ENCODE data around the gene SSH2.

The SSH2 gene

DNA sequence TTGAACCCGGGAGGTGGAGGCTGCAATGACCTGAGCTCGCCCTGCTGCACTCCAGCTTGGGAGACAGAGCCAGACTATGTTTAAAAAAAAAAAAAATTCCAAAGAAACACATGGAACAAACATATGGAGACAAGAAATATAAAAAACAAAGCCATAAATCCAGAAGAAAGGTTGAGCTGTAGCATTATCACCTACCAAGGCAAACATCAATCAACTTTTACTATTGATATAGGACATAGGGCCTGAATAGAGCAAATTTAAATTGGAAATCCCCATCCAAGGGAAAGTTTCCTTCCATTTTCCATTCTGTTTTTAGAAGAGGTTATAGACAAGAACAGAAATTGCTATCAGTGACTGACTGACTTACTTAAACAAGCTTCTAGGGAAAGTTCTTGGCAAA lies 56.6 kb downstream of the SSH2 start:
- no peak overlapping the region for H3K27ac ChIP-seq (ENCODE audit: low read depth, low read length)
- no peak overlapping the region for H3K4me2 ChIP-seq (ENCODE audit: low read depth, low read length, poor library complexity, severe bottlenecking)
- no peaks in the 10 kb centered on the region for H3K9me2 ChIP-seq (replicated peaks; ENCODE audit: insufficient read depth, low read length)
- no peaks in the 10 kb centered on the region for H3K36me3 ChIP-seq (ENCODE audit: low read length)
- no peak for TF ChIP-seq EZH2phosphoT487 (conservative IDR thresholded peaks at IDR 0.05; ENCODE audit: low read length)
- TF ChIP-seq, protein P1, sequence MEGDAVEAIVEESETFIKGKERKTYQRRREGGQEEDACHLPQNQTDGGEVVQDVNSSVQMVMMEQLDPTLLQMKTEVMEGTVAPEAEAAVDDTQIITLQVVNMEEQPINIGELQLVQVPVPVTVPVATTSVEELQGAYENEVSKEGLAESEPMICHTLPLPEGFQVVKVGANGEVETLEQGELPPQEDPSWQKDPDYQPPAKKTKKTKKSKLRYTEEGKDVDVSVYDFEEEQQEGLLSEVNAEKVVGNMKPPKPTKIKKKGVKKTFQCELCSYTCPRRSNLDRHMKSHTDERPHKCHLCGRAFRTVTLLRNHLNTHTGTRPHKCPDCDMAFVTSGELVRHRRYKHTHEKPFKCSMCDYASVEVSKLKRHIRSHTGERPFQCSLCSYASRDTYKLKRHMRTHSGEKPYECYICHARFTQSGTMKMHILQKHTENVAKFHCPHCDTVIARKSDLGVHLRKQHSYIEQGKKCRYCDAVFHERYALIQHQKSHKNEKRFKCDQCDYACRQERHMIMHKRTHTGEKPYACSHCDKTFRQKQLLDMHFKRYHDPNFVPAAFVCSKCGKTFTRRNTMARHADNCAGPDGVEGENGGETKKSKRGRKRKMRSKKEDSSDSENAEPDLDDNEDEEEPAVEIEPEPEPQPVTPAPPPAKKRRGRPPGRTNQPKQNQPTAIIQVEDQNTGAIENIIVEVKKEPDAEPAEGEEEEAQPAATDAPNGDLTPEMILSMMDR (IDR thresholded peaks at IDR 0.05; ENCODE audit: insufficient read depth, low read length, poor library complexity, severe bottlenecking) = no peak
- no peak overlapping the region for H3K9ac ChIP-seq (ENCODE audit: low read length)
- H3F3A ChIP-seq (ENCODE audit: insufficient read depth) = no peaks in the 10 kb centered on the region
- no peaks in the 10 kb centered on the region for H3K9me3 ChIP-seq (ENCODE audit: insufficient read depth, low read length)
- H4K20me1 ChIP-seq (ENCODE audit: low read depth, low read length) = peaks cover 15% of the 10 kb centered on the region; the same call in 1 of the 2 replicates
- no peaks in the 10 kb centered on the region for H3K27me3 ChIP-seq (ENCODE audit: low read length)
- H3K79me2 ChIP-seq (ENCODE audit: insufficient read depth, low read length) = peaks cover 96% of the 10 kb centered on the region
- no peak overlapping the region for H3K4me3 ChIP-seq (ENCODE audit: insufficient read depth, low read length, poor library complexity, severe bottlenecking)
- no peak overlapping the region for H2AFZ ChIP-seq (ENCODE audit: low read depth, low read length, severe bottlenecking)

DNA sequence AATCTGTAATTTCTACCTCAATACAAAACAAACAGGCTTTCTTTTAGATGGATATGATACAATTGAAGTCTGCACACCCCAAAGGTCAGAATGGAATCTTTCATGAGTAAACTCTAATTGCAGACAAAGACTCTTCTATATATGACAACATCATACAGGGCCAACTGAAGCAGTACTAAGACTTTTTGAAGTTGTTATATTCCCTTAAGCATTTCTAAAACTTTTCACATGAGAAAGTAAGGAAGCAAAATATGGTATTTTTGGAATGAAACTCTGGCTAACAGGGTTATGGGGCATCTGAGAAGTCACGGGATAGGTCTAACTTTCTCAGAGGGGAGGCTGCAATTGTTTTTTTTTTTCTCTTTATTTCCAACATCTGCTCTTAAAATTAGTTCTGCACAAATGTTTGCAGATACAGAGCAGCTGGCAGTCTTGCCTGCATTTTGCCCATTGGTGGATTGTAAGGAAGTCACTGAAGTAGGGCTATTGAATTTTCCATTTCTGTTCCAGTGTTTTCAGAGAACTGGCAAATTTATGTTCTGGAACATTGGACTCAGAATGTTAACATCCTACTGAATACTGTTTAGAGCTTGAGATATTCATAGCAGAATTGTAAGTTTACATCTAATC lies 59.1 kb downstream of the SSH2 start:
- TF ChIP-seq EZH2phosphoT487 (conservative IDR thresholded peaks at IDR 0.05; ENCODE audit: low read length) = no peak
- TF ChIP-seq, protein P1 (IDR thresholded peaks at IDR 0.05; ENCODE audit: insufficient read depth, low read length, poor library complexity, severe bottlenecking) = no peak
- H2AFZ ChIP-seq (ENCODE audit: low read depth, low read length, severe bottlenecking) = no peak overlapping the region
- H3K4me2 ChIP-seq (ENCODE audit: low read depth, low read length, poor library complexity, severe bottlenecking) = no peak overlapping the region
- H3K9me3 ChIP-seq (ENCODE audit: insufficient read depth, low read length) = no peaks in the 10 kb centered on the region
- no peak overlapping the region for H3K27ac ChIP-seq (ENCODE audit: low read depth, low read length)
- H3K79me2 ChIP-seq (ENCODE audit: insufficient read depth, low read length) = peaks cover 95% of the 10 kb centered on the region
- H3K9ac ChIP-seq (ENCODE audit: low read length) = no peak overlapping the region
- H3K9me2 ChIP-seq (replicated peaks; ENCODE audit: insufficient read depth, low read length) = no peaks in the 10 kb centered on the region
- no peaks in the 10 kb centered on the region for H3K36me3 ChIP-seq (ENCODE audit: low read length)
- H4K20me1 ChIP-seq (ENCODE audit: low read depth, low read length) = peaks cover 15% of the 10 kb centered on the region; the same call in 1 of the 2 replicates
- no peaks in the 10 kb centered on the region for H3F3A ChIP-seq (ENCODE audit: insufficient read depth)
- no peak overlapping the region for H3K4me3 ChIP-seq (ENCODE audit: insufficient read depth, low read length, poor library complexity, severe bottlenecking)
- no peaks in the 10 kb centered on the region for H3K27me3 ChIP-seq (ENCODE audit: low read length)

DNA sequence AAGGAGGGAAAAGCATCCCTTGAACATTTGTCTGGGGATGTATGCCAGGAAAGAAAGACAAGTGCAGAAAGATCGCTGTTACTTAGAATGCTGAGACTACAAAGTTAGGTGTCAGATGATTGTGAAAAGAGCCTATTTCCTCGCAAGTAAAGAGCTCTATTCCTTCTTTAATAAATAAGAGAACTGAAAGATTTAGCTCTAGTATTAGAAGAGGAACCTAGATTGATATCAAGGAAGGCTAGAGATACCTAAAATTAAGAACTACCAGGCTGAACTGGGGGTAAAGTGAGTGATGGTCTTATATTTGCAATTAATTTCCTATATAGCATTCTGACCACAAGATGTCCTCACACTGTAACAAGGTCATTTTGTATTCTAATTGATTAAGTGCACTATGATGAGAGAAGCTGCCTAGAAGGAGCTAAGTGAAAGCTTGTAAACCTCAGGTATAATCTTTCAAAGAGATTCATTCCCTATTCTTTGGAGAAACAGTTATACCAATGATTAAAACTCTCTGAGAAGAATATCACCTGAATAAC lies 62.3 kb downstream of the SSH2 start:
- Histone ChIP-seq H3K27me3 (ENCODE audit: low read length) (no peaks in the 10 kb centered on the region), H3K9me2 (replicated peaks; ENCODE audit: insufficient read depth, low read length) (no peaks in the 10 kb centered on the region), H3K27ac (ENCODE audit: low read depth, low read length) (peak overlapping the region; percentile 8; the same call in 1 of the 2 replicates), H4K20me1 (ENCODE audit: low read depth, low read length) (peaks cover 15% of the 10 kb centered on the region; the same call in 1 of the 2 replicates), H3K79me2 (ENCODE audit: insufficient read depth, low read length) (peaks cover 95% of the 10 kb centered on the region), H3F3A (ENCODE audit: insufficient read depth) (no peaks in the 10 kb centered on the region), H2AFZ (ENCODE audit: low read depth, low read length, severe bottlenecking) (no peak overlapping the region), H3K36me3 (ENCODE audit: low read length) (no peaks in the 10 kb centered on the region), H3K9me3 (ENCODE audit: insufficient read depth, low read length) (no peaks in the 10 kb centered on the region), H3K4me3 (ENCODE audit: insufficient read depth, low read length, poor library complexity, severe bottlenecking) (no peak overlapping the region), H3K9ac (ENCODE audit: low read length) (no peak overlapping the region), H3K4me2 (ENCODE audit: low read depth, low read length, poor library complexity, severe bottlenecking) (peak overlapping the region; percentile 18)
- TF ChIP-seq, protein P1 (IDR thresholded peaks at IDR 0.05; ENCODE audit: insufficient read depth, low read length, poor library complexity, severe bottlenecking) = peak; percentile 14
- TF ChIP-seq EZH2phosphoT487 (conservative IDR thresholded peaks at IDR 0.05; ENCODE audit: low read length) = no peak

Data from SU-DHL-6 (cell line).